GM18502 (cell line): ENCODE results near the gene PUM2.

Experiments
- ATAC-seq: cut with Tn5 transposase; IDR thresholded peaks from one replicate; pipeline ENCODE4 v1.9.1; 2021; ENCODE audit warnings: mild to moderate bottlenecking; ENCODE audit not compliant: unreplicated experiment, poor library complexity

PUM2 gene

GRCh38 chr2:20348542-20348941 lies 2.1 kb downstream of the PUM2 start:
- ATAC-seq = no peak

DNA sequence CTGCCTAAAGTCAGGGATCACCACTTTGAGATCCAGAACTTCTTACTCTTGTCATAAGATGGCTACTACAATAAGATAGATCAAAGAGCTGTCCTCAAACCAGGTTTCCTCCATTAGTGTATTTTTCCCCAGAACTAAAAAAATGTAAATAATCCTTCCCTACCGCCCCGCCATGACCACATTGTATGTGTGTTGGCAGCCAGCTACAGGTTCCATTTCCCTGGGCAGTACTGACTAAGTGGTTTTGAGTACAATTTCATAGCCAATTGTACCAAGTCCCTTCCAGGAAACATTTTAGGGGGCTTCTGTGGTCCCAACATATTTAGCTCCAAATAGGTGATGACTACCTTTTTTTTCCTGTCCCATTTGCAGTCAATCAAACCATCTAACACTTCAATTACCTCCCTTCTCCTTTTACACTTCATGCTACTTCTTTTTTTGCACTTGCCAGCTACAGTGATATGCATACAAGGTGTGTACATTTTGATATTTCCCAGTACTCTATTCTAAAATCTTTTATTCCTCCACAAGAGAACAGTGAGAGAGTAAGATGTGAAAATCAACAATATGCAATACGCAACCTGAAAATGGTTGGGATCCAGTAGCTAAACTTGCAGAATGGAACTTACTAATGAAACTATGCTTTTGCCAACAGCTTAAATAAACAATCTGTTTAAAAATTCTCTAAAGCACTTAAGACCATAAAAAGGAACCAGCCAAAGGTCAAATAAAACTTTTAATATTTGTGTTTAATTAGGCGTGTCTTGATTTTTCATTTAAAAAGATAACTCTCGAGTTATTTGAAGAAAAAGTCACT lies 3.9 kb downstream of the PUM2 start:
- no peak for ATAC-seq

- no peak for ATAC-seq
Observed at GRCh38 chr2:20343128-20343527, 7.5 kb downstream of the PUM2 start.

GRCh38 chr2:20339012-20339411 lies 11.6 kb downstream of the PUM2 start:
- ATAC-seq = no peak

GRCh38 chr2:20334605-20335203 lies 15.9 kb downstream of the PUM2 start:
- ATAC-seq = no peak

DNA sequence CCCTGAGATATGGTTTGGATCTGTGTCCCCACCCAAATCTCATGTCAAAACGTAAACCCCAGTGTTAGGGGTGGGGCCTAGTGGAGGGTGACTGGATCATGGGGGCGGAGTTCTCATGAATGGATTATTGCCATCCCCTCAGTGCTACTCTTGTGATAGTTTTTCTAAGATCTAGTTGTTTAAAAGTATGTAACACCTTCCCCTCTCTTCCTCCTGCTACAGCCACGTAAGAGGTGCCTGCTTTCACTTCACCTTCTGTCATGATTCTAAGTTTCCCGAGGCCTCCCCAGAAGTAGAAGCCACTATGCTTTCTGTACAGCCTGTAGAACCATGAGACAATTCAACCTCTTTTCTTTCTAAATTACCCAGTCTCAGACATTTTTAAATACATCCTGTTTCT lies 16.9 kb downstream of the PUM2 start:
- ATAC-seq = peak; percentile 71

DNA sequence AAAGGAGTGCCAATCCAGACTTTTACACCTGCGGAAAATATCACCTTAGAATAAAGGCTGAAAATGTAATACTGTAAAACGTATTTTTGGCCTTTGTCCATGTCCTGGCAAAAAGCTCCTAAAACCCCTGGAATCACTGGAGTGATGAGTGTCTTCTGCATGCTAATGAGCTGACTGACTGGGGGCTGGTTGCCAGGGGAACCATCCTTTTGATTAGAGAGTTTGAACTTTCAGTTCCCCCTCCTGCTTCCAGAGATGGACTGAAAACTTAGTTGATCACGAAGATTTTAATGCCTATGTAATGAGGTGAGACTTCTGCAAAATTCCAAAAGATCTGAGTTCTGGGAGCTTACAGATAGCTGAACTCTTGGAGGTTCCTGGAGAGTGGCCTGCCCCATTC lies 20.5 kb downstream of the PUM2 start:
- no peak for ATAC-seq

DNA sequence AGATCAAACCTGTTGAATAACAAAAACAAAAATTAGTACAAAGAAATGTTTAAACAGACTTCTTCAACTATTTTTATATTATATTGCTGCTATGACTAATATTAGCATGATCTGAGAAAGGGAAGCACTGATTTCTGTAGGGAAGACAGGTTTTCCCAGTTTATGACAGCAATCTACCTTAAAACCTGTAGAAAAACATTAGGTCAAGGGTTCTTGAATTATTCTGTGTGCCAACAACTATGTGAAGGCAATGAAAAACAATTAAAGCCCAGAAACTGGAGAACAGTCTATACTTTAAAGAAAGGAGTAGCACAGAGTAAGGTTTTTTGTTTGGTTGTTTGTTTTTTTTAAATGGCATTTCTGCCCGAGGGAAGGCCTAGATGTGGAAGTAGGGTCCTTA lies 23.3 kb downstream of the PUM2 start:
- ATAC-seq = no peak

DNA sequence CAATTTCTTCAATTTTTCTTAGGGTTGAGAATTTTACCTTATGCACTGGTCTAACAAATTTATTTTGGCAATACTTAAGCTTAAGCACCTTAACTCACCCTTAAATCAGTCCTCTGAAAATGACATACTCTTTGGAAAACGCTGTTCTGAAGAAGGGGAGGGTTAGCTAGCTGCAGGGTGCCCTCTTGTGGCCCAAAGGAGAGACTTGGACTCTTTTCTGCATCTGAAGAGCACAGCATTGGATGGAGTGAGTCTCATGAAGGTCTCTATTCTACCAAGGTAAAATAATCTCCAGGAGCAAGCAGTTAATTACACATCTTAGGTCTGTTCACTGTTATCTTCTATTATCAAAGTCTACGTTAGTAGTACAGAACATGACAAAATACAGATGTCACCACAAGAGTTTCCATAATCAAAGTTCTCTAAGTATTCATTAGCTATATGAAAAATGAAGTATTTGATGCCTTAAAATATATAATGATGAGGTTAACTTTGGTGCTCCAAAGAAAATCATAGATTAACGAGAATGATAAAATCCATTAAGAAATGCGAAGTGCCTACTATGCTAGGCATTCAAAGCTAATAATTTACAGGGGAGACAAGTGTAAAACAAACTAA lies 24.4 kb downstream of the PUM2 start:
- peak; percentile 73 for ATAC-seq

DNA sequence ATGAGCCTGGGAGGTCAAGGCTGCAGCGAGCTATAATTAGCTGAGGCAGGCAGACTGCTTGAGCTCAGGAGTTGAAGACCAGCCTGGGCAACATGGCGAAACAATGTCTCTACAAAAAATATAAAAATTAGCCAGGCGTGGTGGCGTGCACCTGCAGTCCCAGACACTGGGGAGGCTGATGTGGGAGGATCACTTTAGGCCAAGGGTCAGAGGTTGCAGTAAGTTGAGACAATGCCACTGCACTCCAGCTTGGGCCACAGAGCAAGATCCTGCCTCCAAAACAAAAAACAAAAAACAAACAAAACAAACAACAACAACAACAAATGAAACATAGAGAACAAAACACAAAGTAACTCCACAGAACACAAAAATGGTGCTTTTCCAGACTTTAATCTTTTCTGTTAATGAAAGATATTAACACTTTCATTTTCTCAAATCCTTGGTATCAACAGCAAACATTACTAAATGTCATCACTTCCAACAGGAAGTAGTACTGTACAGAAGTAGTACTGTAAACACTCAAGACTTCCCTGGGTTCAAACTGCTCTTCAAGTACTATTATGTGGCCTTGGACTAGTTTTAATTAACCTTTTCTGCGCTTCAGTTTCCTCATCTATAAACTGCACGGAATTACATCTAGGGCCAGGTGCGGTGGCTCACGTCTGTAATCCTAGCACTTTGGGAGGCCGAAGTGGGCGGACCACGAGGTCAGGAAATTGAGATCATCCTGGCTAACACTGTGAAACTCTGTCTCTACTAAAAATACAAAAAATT lies 27.9 kb downstream of the PUM2 start:
- no peak for ATAC-seq

- no peak for ATAC-seq
Observed at GRCh38 chr2:20317690-20318089, 33.0 kb downstream of the PUM2 start.

- ATAC-seq = no peak
Observed at GRCh38 chr2:20317197-20317596, 33.4 kb downstream of the PUM2 start.

GRCh38 chr2:20314562-20315501 lies 35.8 kb downstream of the PUM2 start:
- no peak for ATAC-seq

DNA sequence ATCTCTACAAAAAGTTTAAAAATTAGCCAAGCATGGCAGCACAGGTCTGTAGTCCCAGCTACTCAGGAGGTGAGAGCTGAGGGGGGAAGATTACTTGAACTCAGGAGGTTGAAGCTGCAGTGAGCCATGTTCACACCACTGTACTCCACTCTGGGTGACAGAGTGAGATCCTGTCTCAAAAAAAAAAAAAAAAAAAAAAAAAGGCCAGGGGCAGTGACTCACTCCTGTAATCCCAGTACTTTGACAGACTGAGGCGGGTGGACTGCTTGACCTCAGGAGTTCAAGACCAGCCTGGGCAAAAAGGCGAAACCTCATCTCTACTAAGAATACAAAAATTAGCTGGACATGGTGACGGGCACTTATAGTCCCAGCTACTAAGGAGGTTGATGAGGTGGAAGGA lies 37.0 kb downstream of the PUM2 start:
- ATAC-seq = no peak

- no peak for ATAC-seq
Observed at GRCh38 chr2:20309001-20309400, 41.6 kb downstream of the PUM2 start.

- ATAC-seq = no peak
Observed at GRCh38 chr2:20307311-20307710, 43.3 kb downstream of the PUM2 start.

- ATAC-seq = no peak
Observed at GRCh38 chr2:20304411-20304810, 46.2 kb downstream of the PUM2 start.

GRCh38 chr2:20303966-20304365 lies 46.7 kb downstream of the PUM2 start:
- ATAC-seq = no peak

GRCh38 chr2:20302019-20302418 lies 48.6 kb downstream of the PUM2 start:
- no peak for ATAC-seq

- ATAC-seq = no peak
Observed at GRCh38 chr2:20300656-20301055, 50.0 kb downstream of the PUM2 start.
